Bronchial epithelial cell (primary cell): ENCODE measurements around the gene ARHGEF18. TPM values are rescaled to one million over a fixed set of nuclear protein-coding genes. Genes with fewer than 3 reads are reported as not detected.
"Not testable (repeated sequence)": the region's sequence is repeated elsewhere in the genome, so short reads cannot be mapped to it uniquely, and the experiment has no call there.

Experiments used
- DNase-seq: peaks from one replicate; pipeline ENCODE4 v3.0.0-alpha.2; 2010; ENCODE audit warnings: low read depth
- FAIRE-seq: peaks from 2 replicates; lab custom pipeline; 2011; peaks lifted over from hg19 to GRCh38; lab: Jason Lieb, UNC
- H3K27me3 ChIP-seq: 2 replicates; pipeline ENCODE4 v1.5.1; 2011; ENCODE audit warnings: low read length; ENCODE audit not compliant: control insufficient read depth, insufficient read depth
- H3K36me3 ChIP-seq: 2 replicates; pipeline ENCODE4 v1.5.1; 2011; ENCODE audit warnings: low read length; ENCODE audit not compliant: control insufficient read depth, insufficient read depth
- H3K4me3 ChIP-seq: 2 replicates; pipeline ENCODE4 v1.5.1; 2011; ENCODE audit warnings: mild to moderate bottlenecking, low read depth, low read length, control low read depth
- total RNA-seq: library from RNA; depleted of rRNA; stranded (reverse); fragments of >200 nt; gene quantifications from 2 replicates; pipeline ENCODE4 v1.2.1, GENCODE V29; 2014
- TF ChIP-seq, protein P1 (sequence below): IDR thresholded peaks from 2 replicates; pipeline ENCODE4 v1.5.1; 2011; ENCODE audit warnings: mild to moderate bottlenecking, moderate library complexity, low read length, control low read depth, inconsistent platforms; ENCODE audit not compliant: insufficient read depth, severe bottlenecking

ARHGEF18 gene
- 65.0 and 78.7 TPM in 2 replicates for total RNA-seq

- FAIRE-seq = no peak
- H3K4me3 ChIP-seq = no peak within 1 kb of the TSS
Observed at GRCh38 chr19:7348587-7349230, at the start of gene ARHGEF18. TSS of gene ARHGEF18 (plus strand) at chr19:7348937. CDS start at chr19:7362891, 13,954 bp downstream.

DNA sequence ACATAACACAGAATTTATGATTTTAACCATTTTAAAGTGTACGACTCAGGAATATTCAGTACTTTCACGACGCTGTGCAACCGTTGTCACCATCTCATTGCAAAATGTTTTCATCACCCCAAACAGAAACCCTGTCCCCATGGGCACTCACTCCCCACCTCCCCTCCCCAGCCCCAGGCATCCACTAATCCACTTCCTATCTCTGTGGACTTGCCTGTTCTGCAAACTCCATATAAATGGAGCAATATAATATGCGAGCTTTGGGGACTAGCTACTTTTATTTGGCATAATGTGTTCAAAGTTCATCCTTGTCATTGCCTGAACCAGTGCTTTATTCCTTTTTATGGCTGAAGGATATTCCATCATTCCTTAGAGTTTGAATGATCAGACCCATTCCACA lies 47.2 kb upstream of the ARHGEF18 start:
- Histone ChIP-seq H3K36me3 (no peaks in the 10 kb centered on the region), H3K4me3 (no peak overlapping the region), H3K27me3 (no peaks in the 10 kb centered on the region)
- no peak for DNase-seq
- TF ChIP-seq, protein P1, sequence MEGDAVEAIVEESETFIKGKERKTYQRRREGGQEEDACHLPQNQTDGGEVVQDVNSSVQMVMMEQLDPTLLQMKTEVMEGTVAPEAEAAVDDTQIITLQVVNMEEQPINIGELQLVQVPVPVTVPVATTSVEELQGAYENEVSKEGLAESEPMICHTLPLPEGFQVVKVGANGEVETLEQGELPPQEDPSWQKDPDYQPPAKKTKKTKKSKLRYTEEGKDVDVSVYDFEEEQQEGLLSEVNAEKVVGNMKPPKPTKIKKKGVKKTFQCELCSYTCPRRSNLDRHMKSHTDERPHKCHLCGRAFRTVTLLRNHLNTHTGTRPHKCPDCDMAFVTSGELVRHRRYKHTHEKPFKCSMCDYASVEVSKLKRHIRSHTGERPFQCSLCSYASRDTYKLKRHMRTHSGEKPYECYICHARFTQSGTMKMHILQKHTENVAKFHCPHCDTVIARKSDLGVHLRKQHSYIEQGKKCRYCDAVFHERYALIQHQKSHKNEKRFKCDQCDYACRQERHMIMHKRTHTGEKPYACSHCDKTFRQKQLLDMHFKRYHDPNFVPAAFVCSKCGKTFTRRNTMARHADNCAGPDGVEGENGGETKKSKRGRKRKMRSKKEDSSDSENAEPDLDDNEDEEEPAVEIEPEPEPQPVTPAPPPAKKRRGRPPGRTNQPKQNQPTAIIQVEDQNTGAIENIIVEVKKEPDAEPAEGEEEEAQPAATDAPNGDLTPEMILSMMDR = no peak
- no peak for FAIRE-seq

More at GRCh38 chr19:7348587-7349230, at the start of gene ARHGEF18:
- TF ChIP-seq, protein P1 = no peak
- H3K27me3 ChIP-seq = no peaks in the 10 kb centered on the region
- no peaks in the 10 kb centered on the region for H3K36me3 ChIP-seq
- no peak for DNase-seq

DNA sequence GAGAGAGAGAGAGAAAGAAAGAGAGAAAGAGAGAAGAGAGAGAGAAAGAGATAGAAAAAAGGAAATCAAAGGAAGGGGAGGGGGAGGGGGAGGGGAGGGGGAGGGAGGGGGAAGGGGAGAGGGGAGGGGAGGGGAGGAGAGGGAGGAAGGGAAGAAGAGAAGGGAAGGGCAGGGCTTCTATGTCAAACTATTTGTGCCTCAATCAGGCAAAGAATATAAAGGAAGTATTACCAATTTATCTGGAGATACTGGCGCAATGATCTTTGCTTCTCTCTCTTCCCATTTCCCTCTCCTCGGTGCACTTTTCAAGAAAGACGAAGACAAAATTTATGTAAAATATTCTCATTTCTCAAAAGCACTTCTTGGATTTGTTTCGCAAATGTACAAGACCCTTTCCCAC lies 45.3 kb upstream of the ARHGEF18 start:
- Histone ChIP-seq H3K4me3 (no peak overlapping the region), H3K27me3 (no peaks in the 10 kb centered on the region), H3K36me3 (no peaks in the 10 kb centered on the region)
- DNase-seq = no peak
- TF ChIP-seq, protein P1 = no peak
- FAIRE-seq = no peak

- no peak for FAIRE-seq
- DNase-seq = no peak
- Histone ChIP-seq H3K27me3 (no peaks in the 10 kb centered on the region), H3K36me3 (no peaks in the 10 kb centered on the region), H3K4me3 (no peak overlapping the region)
- TF ChIP-seq, protein P1 = no peak
Observed at GRCh38 chr19:7304200-7304599, 44.5 kb upstream of the ARHGEF18 start.

DNA sequence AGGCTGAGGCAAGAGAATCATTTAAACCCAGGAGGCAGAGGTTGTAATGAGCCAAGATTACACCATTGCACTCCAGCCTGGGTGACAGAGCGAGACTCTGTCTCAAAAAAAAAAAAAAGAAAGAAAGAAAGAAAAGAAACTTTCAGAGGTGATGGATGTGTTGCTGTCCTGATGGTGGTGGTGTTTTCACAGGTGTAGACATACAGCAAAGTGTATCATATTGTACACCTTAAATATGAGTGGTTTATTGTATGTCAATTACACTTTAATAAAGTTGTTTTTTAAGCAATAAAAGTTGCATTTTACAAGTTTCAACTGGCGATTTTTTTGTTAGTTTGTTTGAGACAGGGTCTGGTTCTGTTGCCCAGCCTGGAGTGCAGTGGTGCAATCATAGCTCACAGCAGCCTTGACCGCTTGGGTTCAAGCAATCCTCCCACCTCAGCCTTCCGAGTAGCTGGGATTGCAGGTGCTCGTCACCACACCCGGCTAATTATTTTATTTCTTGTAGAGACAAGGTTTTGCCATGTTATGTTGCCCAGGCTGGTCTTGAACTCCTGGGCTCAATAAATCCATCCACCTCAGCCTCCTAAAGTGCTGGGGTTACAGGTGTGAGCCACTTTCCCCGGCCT lies 41.0 kb upstream of the ARHGEF18 start:
- DNase-seq = no peak
- no peak for FAIRE-seq
- Histone ChIP-seq H3K36me3 (no peaks in the 10 kb centered on the region), H3K27me3 (no peaks in the 10 kb centered on the region), H3K4me3 (no peak overlapping the region)
- TF ChIP-seq, protein P1 = no peak

GRCh38 chr19:7308327-7308726 lies 40.4 kb upstream of the ARHGEF18 start:
- H3K27me3 ChIP-seq, DNase-seq, FAIRE-seq, H3K4me3 ChIP-seq, H3K36me3 ChIP-seq: not testable (repeated sequence)
